Adipose tissue (tissue), 3 donors: ENCODE data around the gene RFT1. TPM values are rescaled to one million over a fixed set of nuclear protein-coding genes. Genes with fewer than 3 reads are reported as not detected.
"Not testable (repeated sequence)": the region's sequence is repeated elsewhere in the genome, so short reads cannot be mapped to it uniquely, and the experiment has no call there.

Experiments used
- H3K27ac ChIP-seq: one replicate; pipeline ENCODE4 v1.5.1; 2013; ENCODE audit warnings: low read depth, low read length
- WGBS, 3 donors: extraction: QIAGEN DNeasy Blood & Tissue Kit; methylation state at CpG; one replicate each; pipeline ENCODE4 v1.1.7; 2013; 5-methylcytosine and 5-hydroxymethylcytosine counted together
- polyA plus RNA-seq, 3 donors: library from polyadenylated mRNA; stranded (reverse); fragments of 200-250 nt; gene quantifications; one replicate each; pipeline ENCODE4 v1.2.3, GENCODE V29; 2013
- donor health status: healthy with polysubstance abuse.
- donor health status: Bipolar disorder and iron deficiency.
- donor health status: healthy.

RFT1 gene
- polyA plus RNA-seq, 3 donors: 6.7 to 14.3 (median 10.0) TPM

DNA sequence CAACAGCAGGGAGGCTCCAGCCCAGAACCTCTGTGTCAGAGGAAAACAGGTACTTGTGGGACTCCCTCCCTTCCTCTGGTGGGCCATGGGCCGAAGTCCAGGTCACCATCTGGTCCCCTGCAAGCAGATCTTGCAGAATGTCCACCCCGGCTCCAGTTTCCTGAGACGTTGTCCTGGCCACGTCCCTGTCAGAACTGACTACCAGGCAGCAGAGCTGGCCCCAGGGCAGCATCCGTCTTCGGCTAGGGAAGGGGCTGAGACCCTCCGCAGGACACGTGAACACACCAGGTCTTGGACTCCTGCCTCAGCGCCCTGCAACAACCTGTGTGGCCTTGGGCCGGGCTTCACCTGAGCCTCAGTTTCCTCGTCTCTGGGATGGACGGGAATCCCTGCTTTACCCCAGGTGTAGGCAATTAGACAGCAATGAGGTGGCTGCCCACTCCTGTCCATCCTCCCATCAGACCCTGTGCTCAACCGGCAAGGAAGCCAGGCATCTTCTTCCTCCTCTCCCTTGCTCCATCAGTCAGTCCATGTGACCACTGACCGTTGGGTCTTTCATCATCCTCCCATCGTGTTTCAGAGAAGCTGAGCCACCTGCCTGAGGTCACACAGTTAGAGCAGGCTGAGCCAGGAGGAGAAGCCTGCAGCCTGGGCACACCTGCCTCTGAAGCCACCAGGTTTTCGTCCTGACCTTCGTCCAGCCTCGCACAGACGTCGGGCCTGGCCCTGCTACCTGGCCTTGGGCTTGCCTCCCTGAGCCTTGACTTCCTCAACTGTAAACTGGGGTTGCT, 21.8 kb upstream of the RFT1 start:
- 54 to 77% (median 77%) methylated on average over 20 of the region's 20 CpGs for WGBS, 3 donors
- H3K27ac ChIP-seq: no peak overlapping the region

DNA sequence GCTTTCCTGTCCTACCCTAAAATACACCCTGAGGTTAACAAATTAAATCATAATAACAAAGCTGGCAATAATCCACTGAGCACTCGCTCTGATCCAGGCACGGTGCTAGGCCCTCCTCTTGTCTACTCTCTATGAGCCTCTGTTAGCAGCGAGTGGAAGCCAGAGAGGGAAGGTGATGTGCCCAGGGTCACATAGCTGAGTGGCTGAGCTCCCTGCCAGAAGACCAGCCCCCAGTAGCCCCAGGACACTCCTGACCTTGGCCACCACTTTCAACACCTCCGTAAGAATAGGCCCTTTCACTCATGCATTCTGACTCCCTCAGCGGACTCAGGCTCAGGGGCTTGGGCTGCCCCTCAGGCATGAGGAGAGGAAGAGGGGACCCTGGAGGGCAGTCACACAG, 21.2 kb upstream of the RFT1 start:
- 36 to 86% (median 79%) methylated on average over 5 of the region's 5 CpGs for WGBS, 3 donors
- H3K27ac ChIP-seq: no peak overlapping the region

DNA sequence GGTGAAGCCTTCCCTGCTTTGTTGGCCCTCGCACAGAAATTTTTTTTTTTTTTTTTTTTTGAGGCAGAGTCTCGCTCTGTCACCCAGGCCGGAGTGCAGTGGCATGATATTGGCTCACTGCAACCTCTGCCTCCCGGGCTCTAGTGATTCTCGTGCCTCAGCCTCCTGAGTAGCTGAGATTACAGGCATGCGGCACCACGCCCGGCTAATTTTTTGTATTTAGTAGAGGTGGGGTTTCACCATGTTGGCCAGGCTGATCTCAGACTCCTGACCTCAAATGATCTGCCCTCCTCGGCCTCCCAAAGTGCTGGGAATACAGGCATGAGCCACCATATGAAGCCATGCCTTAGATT, 20.8 kb upstream of the RFT1 start:
- 73 to 91% (median 81%) methylated on average over 9 of the region's 9 CpGs for WGBS, 3 donors
- not testable (repeated sequence) for H3K27ac ChIP-seq

DNA sequence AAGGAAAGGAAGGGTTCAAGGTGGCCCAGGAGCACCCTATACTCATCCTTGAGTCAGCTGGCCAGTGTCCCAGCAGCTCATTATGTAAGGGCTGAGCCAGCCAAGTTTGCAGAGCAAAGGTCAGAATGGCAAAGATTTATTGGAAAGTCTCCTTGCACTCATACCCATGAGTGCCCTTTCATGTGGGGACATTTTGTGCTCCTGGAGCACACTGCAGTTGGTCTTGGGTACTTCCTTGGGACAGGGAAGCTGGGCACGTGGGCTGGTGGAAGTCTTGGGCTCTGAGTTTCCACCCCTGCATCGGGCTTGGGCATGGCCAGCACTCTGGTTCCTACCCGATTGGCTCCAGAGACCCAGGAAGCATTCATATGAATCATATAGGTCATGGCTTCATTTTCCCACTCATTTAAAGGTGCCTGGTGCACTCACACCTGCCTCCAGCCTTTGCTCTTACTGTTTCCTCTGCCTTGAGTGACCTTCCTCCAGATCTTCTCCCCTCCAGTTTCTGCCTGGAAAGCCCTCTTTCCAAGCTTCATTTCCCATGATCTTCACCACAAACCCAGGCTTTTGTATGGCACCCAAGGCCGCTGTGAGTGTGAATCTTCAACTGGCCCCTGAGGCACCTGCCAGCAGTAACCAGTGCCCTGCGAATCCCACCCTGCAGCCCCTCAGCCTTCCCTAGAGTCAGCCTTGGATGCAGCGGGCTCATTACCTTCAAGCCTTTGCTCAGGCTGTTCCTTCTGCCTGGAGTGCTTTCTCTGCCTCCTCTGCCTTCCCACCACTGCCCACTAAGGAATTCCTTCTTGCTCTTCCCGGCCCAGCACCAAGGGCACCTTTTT, 20.2 kb upstream of the RFT1 start:
- WGBS, 3 donors: 63 to 84% (median 82%) methylated on average over 7 of the region's 7 CpGs
- H3K27ac ChIP-seq: no peak overlapping the region

DNA sequence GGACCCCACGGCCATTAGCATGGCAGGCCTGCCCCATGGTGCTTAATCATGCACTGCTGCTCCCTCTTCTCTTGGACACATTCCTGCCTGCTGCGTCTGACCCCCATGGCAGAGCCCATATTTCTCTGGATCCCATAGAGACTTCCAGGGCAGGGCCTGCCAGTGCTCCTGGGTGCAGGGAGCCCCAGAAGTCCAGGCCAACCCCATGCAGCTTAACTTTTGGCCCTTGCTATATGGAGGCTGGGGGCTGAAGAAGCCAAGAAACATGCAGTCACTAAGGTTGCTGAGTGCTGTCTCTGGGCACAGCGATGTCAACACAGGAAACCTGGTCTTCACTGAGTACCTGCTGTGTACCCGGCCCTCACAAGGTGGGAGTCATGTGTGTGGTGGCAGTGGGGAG, 19.5 kb upstream of the RFT1 start:
- no peak overlapping the region for H3K27ac ChIP-seq
- WGBS, 3 donors: 79 to 85% (median 80%) methylated on average over 4 of the region's 4 CpGs

DNA sequence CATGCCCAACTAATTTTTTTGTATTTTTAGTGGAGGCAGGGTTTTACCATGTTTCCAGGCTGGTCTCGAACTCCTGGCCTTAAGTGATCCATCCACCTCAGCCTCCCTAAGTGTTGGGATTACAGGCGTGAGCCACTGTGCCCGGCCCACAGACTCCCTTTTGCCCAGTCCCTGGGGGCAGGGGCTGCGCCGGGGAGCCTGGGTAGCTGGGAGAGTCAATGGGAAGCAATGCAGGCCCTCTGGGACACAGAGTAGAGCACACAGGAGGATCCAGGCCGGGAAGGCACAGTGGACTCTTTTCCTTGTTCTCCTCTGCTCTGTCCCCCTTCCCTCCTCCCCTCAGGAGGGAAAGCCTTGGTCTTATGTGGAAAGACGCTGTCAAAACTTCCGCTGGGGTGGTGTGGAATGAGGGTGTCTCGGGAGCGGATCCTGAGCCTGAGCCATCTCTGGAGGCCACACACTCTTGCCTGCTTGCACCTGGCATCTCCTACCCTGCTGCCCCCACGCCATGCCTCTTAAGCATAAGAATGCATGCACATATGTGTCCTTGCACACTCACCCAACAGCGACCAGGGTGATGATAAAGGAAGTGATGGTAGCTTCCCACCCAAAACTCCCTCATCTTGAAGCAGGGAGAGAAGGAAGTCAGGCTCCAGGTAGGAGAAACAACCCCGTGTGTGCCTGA, 18.9 kb upstream of the RFT1 start:
- H3K27ac ChIP-seq: no peak overlapping the region
- 83 to 94% (median 88%) methylated on average over 13 of the region's 13 CpGs for WGBS, 3 donors

DNA sequence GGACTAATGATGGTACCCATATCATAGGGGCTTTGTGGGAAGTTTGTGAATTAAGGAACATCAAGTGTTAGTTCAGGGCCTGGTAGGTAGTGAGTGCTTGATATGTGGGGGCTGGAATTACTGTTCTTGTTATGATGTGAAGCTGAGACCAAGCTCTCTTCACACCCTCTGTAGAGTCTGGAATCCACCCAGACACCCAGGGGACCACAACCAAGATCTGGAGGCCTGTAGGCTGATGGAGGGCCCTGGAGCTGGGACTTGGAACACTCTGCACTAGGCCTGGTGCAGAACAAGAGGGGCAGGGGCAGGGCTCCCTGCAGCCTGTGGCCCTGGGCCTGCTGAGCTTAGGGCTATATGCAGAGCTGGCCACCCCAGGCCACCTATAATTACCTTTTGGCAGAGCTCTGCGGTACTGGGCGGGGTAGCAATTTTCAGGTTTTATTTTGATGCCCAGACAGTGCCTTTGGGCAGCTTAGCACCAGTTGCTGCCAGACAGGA, 17.7 kb upstream of the RFT1 start:
- 84 to 97% (median 86%) methylated on average over 2 of the region's 2 CpGs for WGBS, 3 donors
- H3K27ac ChIP-seq: no peak overlapping the region

DNA sequence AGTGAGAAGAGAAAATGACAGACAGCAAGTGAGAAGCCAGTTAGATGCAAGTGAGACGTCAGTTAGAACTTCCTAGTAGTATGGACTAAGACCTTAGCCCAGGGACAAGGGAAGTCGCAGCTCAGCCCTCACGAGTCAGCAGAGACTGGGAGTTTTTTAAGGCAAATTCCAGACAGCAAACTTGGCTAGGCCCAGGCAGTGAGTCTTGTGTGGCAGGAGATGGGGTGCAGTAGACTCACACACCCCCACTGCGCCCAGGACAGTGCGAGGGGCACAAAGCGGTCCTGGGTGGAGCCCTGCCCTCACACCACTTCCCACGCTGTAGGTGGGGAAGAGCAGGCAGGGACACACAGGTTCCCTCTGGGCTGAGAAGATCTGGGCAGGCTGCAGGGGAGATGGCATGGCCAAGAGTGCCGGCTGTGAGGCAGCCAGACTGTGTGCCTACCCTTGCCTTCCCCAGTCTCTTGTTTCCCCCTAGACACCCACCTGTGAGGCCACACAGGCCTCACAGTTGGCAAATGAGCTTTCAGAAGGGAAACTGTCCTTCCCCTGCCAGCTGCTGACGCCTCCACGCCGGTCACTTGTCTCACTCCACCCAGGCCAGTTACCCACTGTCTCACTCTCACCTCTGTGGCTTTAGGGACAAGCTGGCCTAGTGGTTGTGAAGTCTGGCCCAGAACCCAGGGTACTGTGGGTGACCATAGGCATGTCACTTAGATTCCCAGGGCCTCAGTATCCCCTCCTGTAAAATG, 17.1 kb upstream of the RFT1 start:
- no peak overlapping the region for H3K27ac ChIP-seq
- 74 to 81% (median 79%) methylated on average over 11 of the region's 11 CpGs for WGBS, 3 donors

DNA sequence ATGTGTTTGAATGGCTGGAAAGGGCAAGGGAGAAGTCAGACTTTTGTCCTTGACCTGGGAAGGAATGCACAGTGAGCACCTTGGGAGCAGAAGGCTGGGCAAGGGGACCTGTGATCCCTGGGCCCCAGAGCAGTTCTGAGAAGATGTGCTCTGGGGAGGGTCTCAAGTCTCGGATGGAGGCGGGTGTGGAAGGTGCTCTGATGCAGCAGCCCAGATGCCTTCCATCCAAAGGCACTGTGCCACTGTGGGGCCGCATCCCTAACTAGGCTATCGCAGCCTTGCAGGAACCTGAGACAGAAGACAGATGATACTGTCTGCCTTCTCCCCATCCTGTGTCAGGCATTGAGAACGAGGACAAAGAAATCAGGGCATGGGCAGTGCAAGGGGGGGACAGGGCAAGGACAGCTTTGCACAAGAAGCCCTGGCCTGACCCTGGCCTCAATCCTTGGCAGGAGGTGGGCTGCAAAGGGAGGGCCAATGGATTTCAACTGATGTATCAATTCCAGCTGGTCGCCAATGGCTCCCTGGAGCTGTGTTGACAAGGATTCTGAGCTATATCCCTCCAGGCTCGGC, 16.2 kb upstream of the RFT1 start:
- WGBS, 3 donors: 83 to 89% (median 85%) methylated on average over 7 of the region's 7 CpGs

DNA sequence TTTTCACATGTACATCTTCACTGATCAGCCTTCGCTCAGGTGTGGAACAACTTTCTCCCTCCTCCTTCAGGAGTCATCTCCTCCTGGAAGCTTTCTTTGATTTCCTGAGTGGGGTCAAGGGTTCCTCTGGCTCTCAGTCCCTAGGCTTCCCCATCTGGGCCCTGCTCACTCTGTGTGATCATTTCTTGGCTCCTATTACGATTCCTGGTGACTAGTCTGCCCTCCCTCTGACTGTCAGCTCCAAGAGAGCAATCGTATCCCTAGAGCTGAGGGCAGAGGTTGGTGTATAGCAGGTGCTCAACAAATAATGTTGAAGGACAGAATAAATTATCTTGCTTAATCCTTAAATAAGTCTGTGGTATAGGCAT, 15.5 kb upstream of the RFT1 start:
- H3K27ac ChIP-seq: no peak overlapping the region
- WGBS, 3 donors: 34 to 91% (median 84%) methylated on average over 3 of the region's 3 CpGs

More for the DNA sequence above, 16.2 kb upstream of the RFT1 start:
- H3K27ac ChIP-seq: no peak overlapping the region

DNA sequence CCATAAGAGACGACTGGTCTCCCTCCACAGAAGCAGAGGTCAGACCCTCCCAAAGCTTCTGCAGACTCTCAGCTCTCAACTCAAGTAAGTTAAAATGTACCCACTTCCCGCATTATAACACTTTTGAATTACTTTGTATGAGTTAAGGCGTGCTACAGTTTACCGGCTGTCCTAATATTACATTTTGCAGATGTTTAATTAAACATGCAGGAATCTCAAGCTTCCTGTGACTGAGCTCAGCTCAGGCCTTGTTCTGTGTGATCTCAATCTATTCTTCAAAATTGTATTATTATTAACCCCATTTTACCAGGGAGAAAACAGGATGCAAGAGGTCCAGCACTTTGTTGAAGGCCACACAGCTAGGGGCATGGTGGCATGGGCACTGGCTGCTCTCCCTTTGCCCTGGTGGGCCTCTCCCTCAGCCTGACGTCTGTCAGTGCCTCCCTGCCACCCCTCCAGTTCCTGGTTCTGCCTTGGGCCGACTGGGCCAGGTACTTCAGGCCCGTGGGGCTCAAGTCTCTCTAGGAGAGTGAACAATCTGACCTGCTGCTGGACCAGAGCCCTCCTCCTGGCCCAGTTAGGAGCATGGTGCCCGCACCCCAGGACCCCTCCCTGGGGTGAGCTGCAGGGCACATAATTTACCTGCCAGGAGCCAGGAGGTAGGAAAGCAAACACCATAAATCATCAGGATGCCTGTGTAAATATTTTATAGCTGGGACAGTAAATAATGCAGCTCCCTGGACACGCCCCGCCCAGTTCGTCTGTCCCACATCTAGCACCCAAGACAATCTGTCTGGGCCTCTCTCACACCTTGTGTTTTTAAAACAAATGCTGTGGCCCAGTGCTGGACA, 14.9 kb upstream of the RFT1 start:
- 43 to 82% (median 76%) methylated on average over 11 of the region's 11 CpGs for WGBS, 3 donors
- no peak overlapping the region for H3K27ac ChIP-seq

DNA sequence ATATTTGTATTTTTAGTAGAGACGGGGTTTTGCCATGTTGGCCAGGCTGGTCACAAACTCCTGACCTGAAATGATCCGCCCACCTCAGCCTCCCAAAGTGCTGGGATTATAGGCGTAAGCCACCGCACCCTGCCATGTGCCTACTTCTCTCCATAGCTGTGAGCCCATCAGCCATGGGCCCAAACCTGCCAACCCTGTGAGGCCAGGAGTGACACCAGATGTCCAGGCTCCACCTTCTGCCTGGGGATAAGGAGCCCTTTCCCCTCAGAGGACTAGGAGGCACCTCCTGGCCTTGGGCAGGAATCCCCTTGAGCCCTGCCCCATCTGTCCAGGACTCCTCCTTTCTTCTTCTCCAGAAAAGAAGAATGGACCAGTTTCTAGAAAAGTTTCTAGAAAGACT, 14.2 kb upstream of the RFT1 start:
- 81 to 95% (median 87%) methylated on average over 4 of the region's 4 CpGs for WGBS, 3 donors
- H3K27ac ChIP-seq: no peak overlapping the region

DNA sequence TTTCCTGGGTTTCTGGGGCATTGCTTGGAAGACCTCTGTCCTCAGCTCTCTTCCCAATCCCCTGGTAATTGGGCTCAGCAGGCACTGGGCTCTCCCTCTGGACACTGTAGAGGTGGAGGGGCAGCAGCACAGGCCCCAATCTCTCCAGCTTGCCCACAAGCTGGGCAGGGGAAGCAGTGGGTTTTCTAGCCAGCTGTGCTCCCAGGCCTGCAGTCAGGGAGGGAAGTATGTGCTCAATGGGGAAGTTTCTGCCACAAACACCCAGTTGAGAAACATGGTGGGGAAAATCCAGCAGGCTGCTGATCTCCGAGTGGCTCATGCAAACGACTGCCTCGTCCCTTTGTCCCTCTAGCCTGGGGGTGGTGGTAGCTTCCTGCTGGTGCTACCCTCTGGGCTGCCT, 12.8 kb upstream of the RFT1 start:
- 48 to 68% (median 57%) methylated on average over 3 of the region's 3 CpGs for WGBS, 3 donors
- H3K27ac ChIP-seq: no peak overlapping the region

DNA sequence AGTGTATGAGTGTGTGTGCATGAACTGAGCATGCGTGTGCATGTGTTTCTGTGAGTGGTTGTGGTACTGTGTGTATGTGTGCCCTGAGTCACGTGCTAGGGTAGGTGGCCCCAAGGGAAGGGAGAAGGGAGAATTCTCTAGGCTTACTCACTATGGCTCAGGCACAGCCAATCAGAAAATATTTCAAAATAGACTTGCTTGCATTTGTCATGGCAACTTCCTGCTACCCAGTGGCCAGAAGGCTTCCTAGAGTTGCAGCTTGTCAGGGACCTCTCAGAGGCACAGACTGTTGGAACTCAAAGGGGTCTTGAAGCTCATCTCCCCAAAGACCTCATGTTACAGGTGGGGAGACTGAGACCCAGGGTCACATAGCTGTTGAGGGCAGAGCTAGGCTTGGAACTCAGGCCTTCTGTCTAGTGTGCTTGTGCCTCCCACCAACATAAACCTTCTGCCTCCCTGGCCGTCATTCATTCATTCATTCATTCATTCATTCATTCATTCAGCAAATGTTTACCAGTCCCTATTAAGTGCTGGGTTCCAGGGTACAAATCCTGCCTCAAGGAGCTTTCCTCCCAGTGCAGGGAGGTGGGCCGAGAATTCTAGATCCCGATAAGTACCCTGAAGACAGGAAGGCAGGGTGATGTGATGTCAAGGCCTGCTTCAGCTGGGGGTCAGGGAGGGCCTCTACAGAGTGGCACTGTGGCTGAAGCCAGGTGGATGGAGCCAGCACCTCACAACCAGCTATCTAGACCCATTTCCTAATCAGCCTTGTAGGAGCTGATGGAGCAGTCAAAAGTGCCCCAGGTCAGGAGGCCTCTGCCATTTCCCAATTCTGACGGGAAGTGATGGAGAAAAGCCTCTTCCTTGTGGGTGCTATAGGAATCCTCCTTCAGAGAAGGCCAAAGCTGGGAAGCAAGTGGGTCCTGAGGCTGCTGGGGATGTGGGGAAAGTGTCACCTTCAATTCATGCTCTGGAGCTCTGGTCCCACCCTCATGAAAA, 10.9 kb upstream of the RFT1 start:
- no peak overlapping the region for H3K27ac ChIP-seq
- 59 to 83% (median 63%) methylated on average over 6 of the region's 6 CpGs for WGBS, 3 donors

DNA sequence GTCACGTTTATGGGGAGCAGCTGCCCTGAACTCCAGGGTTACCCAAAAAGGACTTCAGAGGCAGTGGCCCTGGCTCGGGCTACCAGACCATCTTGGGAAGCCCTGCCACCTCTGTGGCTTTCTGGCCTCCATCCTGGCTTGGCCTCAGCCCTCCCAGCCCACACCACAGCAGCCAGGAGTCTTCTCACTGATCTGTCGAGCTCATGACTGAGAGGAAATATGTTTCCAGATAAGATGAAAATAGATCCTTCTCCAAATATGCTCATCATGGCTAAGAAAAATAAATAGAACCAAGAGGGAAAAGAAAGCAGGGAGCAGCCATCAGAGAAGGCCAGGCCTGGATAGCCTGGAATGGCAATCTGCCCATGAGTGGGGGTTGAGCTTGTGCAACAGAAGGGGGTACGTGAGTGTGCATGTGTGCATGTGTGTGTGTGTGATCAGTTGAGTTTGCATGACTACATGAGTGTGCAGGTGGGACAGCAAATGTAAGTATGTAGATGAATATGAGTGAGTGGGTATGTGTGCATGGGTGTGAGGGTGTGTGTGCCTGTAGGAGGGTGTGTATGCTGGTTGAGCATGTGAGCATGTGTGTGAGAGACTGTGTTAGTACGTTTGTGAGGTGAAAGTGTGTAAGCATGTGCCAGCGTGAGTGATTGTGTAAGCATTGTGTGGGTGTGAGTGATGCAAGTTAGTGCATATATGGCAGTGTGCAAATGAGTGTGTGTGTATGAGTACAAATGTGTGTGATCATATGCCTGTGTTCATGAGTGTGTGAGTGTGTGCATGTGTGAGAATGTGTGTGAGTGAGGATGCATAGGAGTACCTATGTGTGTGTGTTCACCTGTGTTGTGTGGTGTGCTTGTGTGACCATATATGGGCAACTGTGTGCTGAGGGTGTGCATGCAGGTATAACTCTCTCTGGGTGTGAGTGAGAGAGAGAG, 9.9 kb upstream of the RFT1 start:
- no peak overlapping the region for H3K27ac ChIP-seq
- 45 to 71% (median 57%) methylated on average over 6 of the region's 6 CpGs for WGBS, 3 donors
